GM23248 (cell line): Measurements from ENCODE around the gene ZNF771. TPM values are rescaled to one million over a fixed set of nuclear protein-coding genes. Genes with fewer than 3 reads are reported as not detected.

Experiments used
- DNase-seq: peaks from one replicate; pipeline ENCODE4 v3.0.0-alpha.2; 2015
- H2AFZ ChIP-seq: fragments of 200-600 bp; sonication (generic); 2 replicates; pipeline ENCODE4 v1.6.1; 2016; ENCODE audit warnings: antibody characterized with exemption
- H3F3A ChIP-seq: fragments of 200-600 bp; sonication (generic); 2 replicates; pipeline ENCODE4 v1.6.1; 2016; ENCODE audit warnings: mild to moderate bottlenecking, antibody characterized with exemption, mixed run types; ENCODE audit not compliant: insufficient read depth
- H3K27ac ChIP-seq: fragments of 200-600 bp; sonication (generic); 2 replicates; pipeline ENCODE4 v1.5.1; 2016; ENCODE audit warnings: mild to moderate bottlenecking
- H3K27me3 ChIP-seq: fragments of 200-600 bp; sonication (generic); replicated peaks from 2 replicates; pipeline ENCODE4 v1.6.1; 2016; ENCODE audit warnings: mild to moderate bottlenecking; ENCODE audit not compliant: insufficient read depth
- H3K36me3 ChIP-seq: fragments of 200-600 bp; sonication (generic); 2 replicates; pipeline ENCODE4 v1.6.1; 2016; ENCODE audit warnings: low read depth, mild to moderate bottlenecking
- H3K4me1 ChIP-seq: fragments of 200-600 bp; sonication (generic); 2 replicates; pipeline ENCODE4 v1.6.1; 2016; ENCODE audit warnings: mild to moderate bottlenecking; ENCODE audit not compliant: insufficient read depth
- H3K4me2 ChIP-seq: fragments of 200-600 bp; sonication (generic); one replicate; pipeline ENCODE4 v1.6.1; 2016; ENCODE audit warnings: mild to moderate bottlenecking; ENCODE audit not compliant: unreplicated experiment
- H3K4me3 ChIP-seq: fragments of 200-600 bp; sonication (generic); 2 replicates; pipeline ENCODE4 v1.5.1; 2016; ENCODE audit warnings: mild to moderate bottlenecking
- H3K79me2 ChIP-seq: fragments of 200-600 bp; sonication (generic); 2 replicates; pipeline ENCODE4 v1.6.1; 2016; ENCODE audit warnings: mild to moderate bottlenecking; ENCODE audit not compliant: insufficient read depth
- H3K9ac ChIP-seq: fragments of 200-600 bp; sonication (generic); 2 replicates; pipeline ENCODE4 v1.6.1; 2016; ENCODE audit warnings: mild to moderate bottlenecking
- H3K9me2 ChIP-seq: fragments of 200-600 bp; sonication (generic); 2 replicates; pipeline ENCODE4 v1.6.1; 2016; ENCODE audit warnings: mixed run types, mild to moderate bottlenecking, moderate library complexity; ENCODE audit not compliant: insufficient read depth
- H3K9me3 ChIP-seq: fragments of 200-600 bp; sonication (generic); one replicate; pipeline ENCODE4 v1.6.1; 2017; ENCODE audit warnings: low read depth
- H4K20me1 ChIP-seq: fragments of 200-600 bp; sonication (generic); 2 replicates; pipeline ENCODE4 v1.6.0; 2016; ENCODE audit not compliant: insufficient read depth
- EZH2 ChIP-seq: fragments of 200-600 bp; sonication (generic); IDR thresholded peaks from 2 replicates; pipeline ENCODE4 v1.6.1; 2018; ENCODE audit warnings: antibody characterized with exemption, mild to moderate bottlenecking; ENCODE audit not compliant: insufficient read depth, poor library complexity, severe bottlenecking
- EZH2phosphoT487 ChIP-seq: fragments of 200-600 bp; sonication (generic); IDR thresholded peaks from 2 replicates; pipeline ENCODE4 v1.6.1; 2018; ENCODE audit warnings: antibody characterized with exemption, moderate library complexity, mild to moderate bottlenecking, low read depth; ENCODE audit not compliant: insufficient read depth
- WGBS, 2 experiments: methylation state at CpG; one replicate each; pipeline ENCODE4 v1.1.6; 2015 to 2017; ENCODE audit warnings: low lambda C conversion rate in 2 of 2, low coverage in 1 of 2; ENCODE audit errors: missing lambda C conversion rate in 2 of 2; 5-methylcytosine and 5-hydroxymethylcytosine counted together
- in situ Hi-C: fragments of 300-500 bp; cut with MboI; formaldehyde crosslinking; loops from 2 replicates; pipeline ENCODE4 v1.15.0; 2020
- polyA plus RNA-seq: library from polyadenylated mRNA; unstranded; fragments of >200 nt; fragmentation: Nextera tagmentation; extraction: Ambion mirVana; gene quantifications from 2 replicates; pipeline ENCODE4 v1.2.1, GENCODE V29; 2016
- total RNA-seq: library from RNA; depleted of rRNA; stranded (reverse); fragments of >200 nt; shearing (Covaris generic); gene quantifications from 2 replicates; pipeline ENCODE4 v1.2.3, GENCODE V29; 2014

ZNF771 gene
- total and polyA plus RNA-seq, 2 experiments from 2014 or later, result 17.6 to 20.1 TPM

- no peak overlapping the region for H2AFZ ChIP-seq
- in situ Hi-C loops, result no loop called here
- no peak overlapping the region for H3K27ac ChIP-seq
- no peak overlapping the region for H3K9ac ChIP-seq
- 87 to 89% methylated on average over 34 to 40 of the region's 42 CpGs for WGBS, 2 experiments
- TF ChIP-seq EZH2, result no peak
- TF ChIP-seq EZH2phosphoT487, result no peak
- peaks cover 23% of the 10 kb centered on the region; the same call in 1 of the 2 replicates for H3F3A ChIP-seq
- no peak for DNase-seq
- no peaks in the 10 kb centered on the region for H3K9me2 ChIP-seq
- no peaks in the 10 kb centered on the region for H3K27me3 ChIP-seq
- H3K36me3 ChIP-seq, result no peaks in the 10 kb centered on the region
- no peak overlapping the region for H3K4me2 ChIP-seq
- no peaks in the 10 kb centered on the region for H4K20me1 ChIP-seq
- no peaks in the 10 kb centered on the region for H3K9me3 ChIP-seq
- H3K4me3 ChIP-seq, result no peak overlapping the region
- H3K79me2 ChIP-seq, result peaks cover 16% of the 10 kb centered on the region
- peaks cover 7% of the 10 kb centered on the region for H3K4me1 ChIP-seq
Observed at GRCh38 chr16:30397776-30398660, 9.4 kb upstream of the ZNF771 start.

- Histone ChIP-seq H3K9ac (no peak overlapping the region), H3K4me1 (peaks cover 7% of the 10 kb centered on the region), H3K36me3 (no peaks in the 10 kb centered on the region), H3K4me3 (no peak overlapping the region), H3K9me3 (no peaks in the 10 kb centered on the region), H3K27ac (no peak overlapping the region), H3K9me2 (no peaks in the 10 kb centered on the region), H4K20me1 (no peaks in the 10 kb centered on the region), H3K27me3 (no peaks in the 10 kb centered on the region), H3K4me2 (no peak overlapping the region), H2AFZ (no peak overlapping the region), H3F3A (peaks cover 23% of the 10 kb centered on the region; the same call in 1 of the 2 replicates), H3K79me2 (peaks cover 16% of the 10 kb centered on the region)
- DNase-seq, result no peak
- in situ Hi-C loops, result no loop called here
- WGBS, 2 experiments, result 85 to 87% methylated on average over 23 of the region's 23 CpGs
- TF ChIP-seq EZH2 (no peak), EZH2phosphoT487 (no peak)
Observed at GRCh38 chr16:30398661-30399434, 8.6 kb upstream of the ZNF771 start.

- peak; percentile 49 for DNase-seq
- H3K79me2 ChIP-seq, result peaks cover 16% of the 10 kb centered on the region
- H3K9ac ChIP-seq, result peak overlapping the region; percentile 82
- TF ChIP-seq EZH2phosphoT487 (no peak), EZH2 (no peak)
- no peaks in the 10 kb centered on the region for H4K20me1 ChIP-seq
- in situ Hi-C loops, result loop anchor here (25.0 kb wide), 1 partner anchor 287 kb away; the partner anchor contains the start of genes GDPD3 and MAPK3
- H3K9me2 ChIP-seq, result no peaks in the 10 kb centered on the region
- H3K27ac ChIP-seq, result peak overlapping the region; percentile 73
- H3K4me2 ChIP-seq, result peak overlapping the region; percentile 90
- WGBS, 2 experiments, result 9 to 12% methylated on average over 12 of the region's 12 CpGs
- no peaks in the 10 kb centered on the region for H3K9me3 ChIP-seq
- 0 out of 2 replicates have a peak, but pooled peaks cover 16% of the 10 kb centered on the region for H3F3A ChIP-seq
- H3K27me3 ChIP-seq, result no peaks in the 10 kb centered on the region
- H3K36me3 ChIP-seq, result no peaks in the 10 kb centered on the region
- H2AFZ ChIP-seq, result peak overlapping the region; percentile 90
- H3K4me1 ChIP-seq, result no peaks in the 10 kb centered on the region
- peak overlapping the region; percentile 83 for H3K4me3 ChIP-seq
Observed at GRCh38 chr16:30399435-30400186, 7.8 kb upstream of the ZNF771 start.
